Keratinocyte (primary cell): ENCODE results near the gene INSC.

Experiments used
- EZH2 ChIP-seq: IDR thresholded peaks from one replicate; pipeline ENCODE4 v1.6.1; 2012; ENCODE audit warnings: inconsistent platforms, mild to moderate bottlenecking, low read length, moderate library complexity
- TF ChIP-seq, protein P1 (sequence below), 3 experiments: IDR thresholded peaks in 1 of 3; conservative IDR thresholded peaks in 1 of 3; optimal IDR thresholded peaks in 1 of 3; 2 replicates in 2 of 3; 3 replicates in 1 of 3; pipeline versions ENCODE3 to v1.5.1; 2011; ENCODE audit warnings: low read length in 3 of 3, mild to moderate bottlenecking in 3 of 3, moderate library complexity in 2 of 3, control low read depth in 1 of 3, inconsistent platforms in 1 of 3; ENCODE audit not compliant: insufficient read depth in 2 of 3; ENCODE audit errors: extremely low read depth in 1 of 3

GRCh38 chr11:15216678-15217077 is 102.0 kb downstream of the INSC start:
- TF ChIP-seq, protein P1, sequence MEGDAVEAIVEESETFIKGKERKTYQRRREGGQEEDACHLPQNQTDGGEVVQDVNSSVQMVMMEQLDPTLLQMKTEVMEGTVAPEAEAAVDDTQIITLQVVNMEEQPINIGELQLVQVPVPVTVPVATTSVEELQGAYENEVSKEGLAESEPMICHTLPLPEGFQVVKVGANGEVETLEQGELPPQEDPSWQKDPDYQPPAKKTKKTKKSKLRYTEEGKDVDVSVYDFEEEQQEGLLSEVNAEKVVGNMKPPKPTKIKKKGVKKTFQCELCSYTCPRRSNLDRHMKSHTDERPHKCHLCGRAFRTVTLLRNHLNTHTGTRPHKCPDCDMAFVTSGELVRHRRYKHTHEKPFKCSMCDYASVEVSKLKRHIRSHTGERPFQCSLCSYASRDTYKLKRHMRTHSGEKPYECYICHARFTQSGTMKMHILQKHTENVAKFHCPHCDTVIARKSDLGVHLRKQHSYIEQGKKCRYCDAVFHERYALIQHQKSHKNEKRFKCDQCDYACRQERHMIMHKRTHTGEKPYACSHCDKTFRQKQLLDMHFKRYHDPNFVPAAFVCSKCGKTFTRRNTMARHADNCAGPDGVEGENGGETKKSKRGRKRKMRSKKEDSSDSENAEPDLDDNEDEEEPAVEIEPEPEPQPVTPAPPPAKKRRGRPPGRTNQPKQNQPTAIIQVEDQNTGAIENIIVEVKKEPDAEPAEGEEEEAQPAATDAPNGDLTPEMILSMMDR (optimal IDR thresholded peaks at IDR 0.05 in 1 of 3, IDR thresholded peaks at IDR 0.05 in 1 of 3, conservative IDR thresholded peaks at IDR 0.05 in 1 of 3; ENCODE audit: extremely low read depth in 1 of 3, insufficient read depth in 2 of 3, low read length in 3 of 3): peak; percentile 51 to 67 (median 62)
- TF ChIP-seq EZH2: no peak
